Stimulated activated CD8-positive, alpha-beta memory T cell treated with anti-CD3 and anti-CD28 coated beads, Interleukin-12 subunit alpha, Interleukin-12 subunit beta, amount 100 ng/mL, for 1 hour (primary cell): Measurements from ENCODE around the gene ZNF507.
A peak's percentile ranks its signal among the peaks of the same experiment; 100 is the strongest.

Experiments used
- DNase-seq: peaks from one replicate; pipeline ENCODE4 v3.0.0-alpha.2; 2020; ENCODE audit warnings: low read depth

Gene ZNF507

GRCh38 chr19:32345261-32346207, at the start of gene ZNF507:
Gene ZNF507 (plus strand): TSS chr19:32345610. CDS start chr19:32352831, 7,221 bp downstream.
- DNase-seq, result peak; percentile 71

- no peak for DNase-seq
These were observed 48.7 kb upstream of the ZNF507 start for GRCh38 chr19:32296694-32297093.

GRCh38 chr19:32302778-32303177, 42.6 kb upstream of the ZNF507 start:
- DNase-seq, result no peak

- no peak for DNase-seq
These were observed 42.2 kb upstream of the ZNF507 start for GRCh38 chr19:32303193-32303592.

- DNase-seq, result no peak
These were observed 37.8 kb upstream of the ZNF507 start for GRCh38 chr19:32307591-32307990.

- DNase-seq, result no peak
These were observed 36.9 kb upstream of the ZNF507 start for GRCh38 chr19:32308431-32309077.

GRCh38 chr19:32309711-32310390, 35.6 kb upstream of the ZNF507 start:
- DNase-seq, result no peak

GRCh38 chr19:32311371-32311770, 34.0 kb upstream of the ZNF507 start:
- no peak for DNase-seq

GRCh38 chr19:32313569-32314265, 31.7 kb upstream of the ZNF507 start:
- DNase-seq, result no peak

- DNase-seq, result no peak
These were observed 29.4 kb upstream of the ZNF507 start for GRCh38 chr19:32316034-32316433.

GRCh38 chr19:32317086-32317485, 28.3 kb upstream of the ZNF507 start:
- no peak for DNase-seq

- no peak for DNase-seq
These were observed 26.4 kb upstream of the ZNF507 start for GRCh38 chr19:32318884-32319520.

- no peak for DNase-seq
These were observed 22.9 kb upstream of the ZNF507 start for GRCh38 chr19:32322541-32322940.

GRCh38 chr19:32324631-32325285, 20.7 kb upstream of the ZNF507 start:
- no peak for DNase-seq

- DNase-seq, result no peak
These were observed 15.1 kb upstream of the ZNF507 start for GRCh38 chr19:32330213-32330857.

- DNase-seq, result no peak
These were observed 12.2 kb upstream of the ZNF507 start for GRCh38 chr19:32333227-32333626.

- no peak for DNase-seq
These were observed 8.9 kb upstream of the ZNF507 start for GRCh38 chr19:32336259-32337083.

- DNase-seq, result no peak
These were observed 8.2 kb upstream of the ZNF507 start for GRCh38 chr19:32337084-32337808.

GRCh38 chr19:32339423-32339822, 6.0 kb upstream of the ZNF507 start:
- DNase-seq, result no peak
